GM10266 (cell line): ENCODE results near the gene SH2B2.
A peak's percentile ranks its signal among the peaks of the same experiment; 100 is the strongest.

Source experiments
- DNase-seq: peaks from one replicate; pipeline ENCODE4 v3.0.0; 2012; ENCODE audit errors: extremely low spot score
- TF ChIP-seq, protein P1 (sequence below): IDR thresholded peaks from 2 replicates; pipeline ENCODE4 v1.5.1; 2012; ENCODE audit warnings: mild to moderate bottlenecking, low read depth; ENCODE audit not compliant: control insufficient read depth, insufficient read depth; ENCODE audit errors: missing control alignments

Gene SH2B2

GRCh38 chr7:102287981-102288278, 1.3 kb downstream of the SH2B2 start:
- no peak for DNase-seq

DNA sequence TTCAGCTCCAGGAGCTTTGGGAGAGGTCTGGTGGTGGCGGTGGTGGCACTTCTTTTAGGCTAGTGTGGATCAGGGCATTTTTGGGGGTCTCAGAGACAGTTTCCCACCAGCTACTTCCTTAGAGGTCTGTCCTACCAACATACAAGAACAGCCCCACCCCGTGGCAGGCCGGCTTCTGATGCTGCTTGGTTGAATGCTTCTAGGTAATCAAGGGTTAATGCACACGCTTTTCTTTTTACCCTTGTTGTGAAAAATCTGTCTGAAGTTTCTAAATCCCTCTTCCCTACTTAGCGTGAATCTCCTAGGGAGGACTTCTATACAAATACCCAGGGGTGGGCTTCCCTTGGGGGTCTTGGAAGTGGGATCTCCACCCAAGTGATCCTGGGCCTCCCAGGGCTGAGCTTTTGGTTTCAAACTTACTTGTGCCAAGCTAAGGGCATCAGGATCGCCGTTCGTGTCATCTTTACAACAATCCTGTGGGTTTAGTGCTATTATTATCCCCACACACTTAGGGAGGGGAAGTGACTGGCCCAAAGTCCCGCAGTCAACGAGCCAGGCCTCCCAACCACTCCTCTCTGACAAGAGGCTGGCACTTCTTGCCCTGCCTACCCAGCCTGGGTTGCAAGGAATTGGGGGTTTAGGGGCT, 1.7 kb downstream of the SH2B2 start:
- no peak for DNase-seq

More at GRCh38 chr7:102287981-102288278, 1.3 kb downstream of the SH2B2 start:
- TF ChIP-seq, protein P1, sequence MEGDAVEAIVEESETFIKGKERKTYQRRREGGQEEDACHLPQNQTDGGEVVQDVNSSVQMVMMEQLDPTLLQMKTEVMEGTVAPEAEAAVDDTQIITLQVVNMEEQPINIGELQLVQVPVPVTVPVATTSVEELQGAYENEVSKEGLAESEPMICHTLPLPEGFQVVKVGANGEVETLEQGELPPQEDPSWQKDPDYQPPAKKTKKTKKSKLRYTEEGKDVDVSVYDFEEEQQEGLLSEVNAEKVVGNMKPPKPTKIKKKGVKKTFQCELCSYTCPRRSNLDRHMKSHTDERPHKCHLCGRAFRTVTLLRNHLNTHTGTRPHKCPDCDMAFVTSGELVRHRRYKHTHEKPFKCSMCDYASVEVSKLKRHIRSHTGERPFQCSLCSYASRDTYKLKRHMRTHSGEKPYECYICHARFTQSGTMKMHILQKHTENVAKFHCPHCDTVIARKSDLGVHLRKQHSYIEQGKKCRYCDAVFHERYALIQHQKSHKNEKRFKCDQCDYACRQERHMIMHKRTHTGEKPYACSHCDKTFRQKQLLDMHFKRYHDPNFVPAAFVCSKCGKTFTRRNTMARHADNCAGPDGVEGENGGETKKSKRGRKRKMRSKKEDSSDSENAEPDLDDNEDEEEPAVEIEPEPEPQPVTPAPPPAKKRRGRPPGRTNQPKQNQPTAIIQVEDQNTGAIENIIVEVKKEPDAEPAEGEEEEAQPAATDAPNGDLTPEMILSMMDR = no peak

GRCh38 chr7:102289057-102289456, 2.4 kb downstream of the SH2B2 start:
- TF ChIP-seq, protein P1 = no peak
- no peak for DNase-seq

More for the DNA sequence above, 1.7 kb downstream of the SH2B2 start:
- TF ChIP-seq, protein P1 = peak; percentile 51

DNA sequence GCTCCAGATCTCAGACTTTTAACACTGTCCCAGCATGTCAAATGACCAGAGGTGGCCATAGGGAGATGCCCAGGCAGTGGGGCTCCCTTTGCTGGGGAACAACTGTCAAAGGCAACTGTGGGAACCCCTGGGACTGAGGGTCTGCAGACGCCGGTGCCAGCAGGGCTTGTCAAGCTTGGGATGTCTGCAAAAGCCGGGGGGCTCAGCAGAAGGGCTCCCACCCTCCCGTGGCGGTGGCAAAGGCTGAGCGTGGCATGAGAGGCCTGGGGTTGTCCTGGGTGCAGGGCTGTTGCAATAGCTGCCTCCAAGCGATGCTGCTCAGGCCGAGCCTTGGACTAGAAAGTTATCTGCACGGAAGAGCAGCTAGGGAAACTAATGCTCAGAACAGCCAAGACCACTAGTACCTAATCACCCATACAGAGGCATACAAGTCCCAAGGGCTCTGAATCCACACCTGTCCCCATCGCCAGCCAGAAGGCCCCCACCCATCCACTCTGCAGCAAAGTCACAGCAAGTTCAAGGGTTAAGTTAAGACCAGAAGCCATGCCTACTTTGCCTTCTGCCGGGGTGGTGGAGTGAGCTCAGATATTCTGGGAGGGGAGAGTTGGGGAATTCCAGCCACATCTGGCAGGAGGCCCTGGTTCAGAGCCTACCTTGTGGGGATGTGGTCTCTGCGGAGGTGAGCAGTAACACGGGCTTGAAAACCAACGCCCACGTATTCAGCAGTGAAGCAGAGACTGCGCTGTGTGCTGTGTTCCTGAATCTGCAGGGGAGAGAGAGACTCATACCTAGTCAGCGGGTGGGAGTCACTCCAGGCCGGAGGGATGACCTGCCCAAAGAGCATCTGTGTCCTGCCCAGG, 4.6 kb downstream of the SH2B2 start:
- TF ChIP-seq, protein P1 = no peak

GRCh38 chr7:102291916-102292267, 5.2 kb downstream of the SH2B2 start:
- TF ChIP-seq, protein P1 = no peak
- no peak for DNase-seq

More for the DNA sequence above, 4.6 kb downstream of the SH2B2 start:
- DNase-seq = peak; percentile 85

GRCh38 chr7:102292813-102293798, 6.4 kb downstream of the SH2B2 start:
- TF ChIP-seq, protein P1 = no peak
- no peak for DNase-seq
